Neural cell (in vitro differentiated cells): ENCODE data around the gene SLC22A23.

Experiments
- CTCF ChIP-seq: fragments of 450-650 bp; IDR thresholded peaks from 2 replicates; pipeline ENCODE4 v1.5.1; 2014; ENCODE audit warnings: antibody characterized with exemption, mild to moderate bottlenecking, moderate library complexity; ENCODE audit not compliant: poor library complexity, severe bottlenecking
- EP300 ChIP-seq: fragments of 450-650 bp; conservative IDR thresholded peaks from 2 replicates; pipeline ENCODE4 v1.6.1; 2014; ENCODE audit warnings: antibody characterized with exemption, mild to moderate bottlenecking, moderate library complexity; ENCODE audit not compliant: poor library complexity, severe bottlenecking
- EZH2 ChIP-seq: fragments of 200-600, 300-800 bp; shearing (Covaris generic), sonication (generic); IDR thresholded peaks from 2 replicates; pipeline ENCODE4 v1.6.1; 2014; ENCODE audit warnings: antibody characterized with exemption, low read length, borderline replicate concordance, mild to moderate bottlenecking; ENCODE audit not compliant: insufficient read depth, poor library complexity, severe bottlenecking
- MXI1 ChIP-seq: fragments of 450-650 bp; conservative IDR thresholded peaks from 2 replicates; pipeline ENCODE4 v1.6.1; 2014; ENCODE audit warnings: antibody characterized with exemption, mild to moderate bottlenecking; ENCODE audit not compliant: poor library complexity, severe bottlenecking
- POLR2AphosphoS5 ChIP-seq: IDR thresholded peaks from 2 replicates; pipeline ENCODE4 v1.6.1; 2012
- RAD21 ChIP-seq: fragments of 450-650 bp; conservative IDR thresholded peaks from 2 replicates; pipeline ENCODE4 v1.6.1; 2014; ENCODE audit warnings: antibody characterized with exemption, mild to moderate bottlenecking, moderate library complexity
- REST ChIP-seq: IDR thresholded peaks from 2 replicates; pipeline ENCODE4 v1.6.1; 2012; ENCODE audit warnings: borderline replicate concordance

GRCh38 chr6:3359101-3359752 lies 97.6 kb downstream of the SLC22A23 start:
- TF ChIP-seq EP300 (no peak), EZH2 (no peak), CTCF (no peak), RAD21 (no peak), POLR2AphosphoS5 (no peak), REST (no peak), MXI1 (no peak)
